Measurements from ENCODE around the gene TMEM175.

Gene TMEM175

GRCh38 chr4:978957-979701 is 46.9 kb downstream of the TMEM175 start:
- peak in 1 of 2 experiments; percentile 34 for DNase-seq
- no peak for TF ChIP-seq GATA1 (IDR thresholded peaks at IDR 0.05; ENCODE audit: low read depth, low read length)
- TF ChIP-seq POLR2A (IDR thresholded peaks at IDR 0.05; ENCODE audit: low read length), result no peak

GRCh38 chr4:982291-982690 is 50.0 kb downstream of the TMEM175 start:
- no peak for TF ChIP-seq POLR2A (IDR thresholded peaks at IDR 0.05; ENCODE audit: low read length)
- TF ChIP-seq GATA1 (IDR thresholded peaks at IDR 0.05; ENCODE audit: low read depth, low read length), result no peak
- DNase-seq, result no peak

DNA sequence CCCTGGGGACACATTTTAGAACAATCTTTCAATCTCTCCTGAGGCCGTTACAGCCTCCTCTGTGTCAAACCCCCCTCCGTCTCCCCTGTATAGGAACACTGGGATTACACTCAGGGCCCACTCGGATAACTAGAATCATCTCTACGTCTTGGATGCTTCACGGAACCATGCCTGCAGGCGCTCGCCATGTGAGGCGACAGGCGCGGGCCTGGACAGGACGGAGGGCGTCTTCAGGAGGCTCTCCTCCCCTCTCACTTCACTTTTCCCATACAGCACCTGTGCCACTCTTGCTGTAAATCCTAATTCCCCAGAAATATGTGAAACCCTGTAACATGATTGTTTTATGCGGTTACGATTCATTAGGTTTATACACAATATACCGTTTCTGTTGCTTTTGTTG is 50.6 kb downstream of the TMEM175 start:
- no peak for DNase-seq
- no peak for TF ChIP-seq POLR2A (IDR thresholded peaks at IDR 0.05; ENCODE audit: low read length)
- TF ChIP-seq GATA1 (IDR thresholded peaks at IDR 0.05; ENCODE audit: low read depth, low read length), result no peak

DNA sequence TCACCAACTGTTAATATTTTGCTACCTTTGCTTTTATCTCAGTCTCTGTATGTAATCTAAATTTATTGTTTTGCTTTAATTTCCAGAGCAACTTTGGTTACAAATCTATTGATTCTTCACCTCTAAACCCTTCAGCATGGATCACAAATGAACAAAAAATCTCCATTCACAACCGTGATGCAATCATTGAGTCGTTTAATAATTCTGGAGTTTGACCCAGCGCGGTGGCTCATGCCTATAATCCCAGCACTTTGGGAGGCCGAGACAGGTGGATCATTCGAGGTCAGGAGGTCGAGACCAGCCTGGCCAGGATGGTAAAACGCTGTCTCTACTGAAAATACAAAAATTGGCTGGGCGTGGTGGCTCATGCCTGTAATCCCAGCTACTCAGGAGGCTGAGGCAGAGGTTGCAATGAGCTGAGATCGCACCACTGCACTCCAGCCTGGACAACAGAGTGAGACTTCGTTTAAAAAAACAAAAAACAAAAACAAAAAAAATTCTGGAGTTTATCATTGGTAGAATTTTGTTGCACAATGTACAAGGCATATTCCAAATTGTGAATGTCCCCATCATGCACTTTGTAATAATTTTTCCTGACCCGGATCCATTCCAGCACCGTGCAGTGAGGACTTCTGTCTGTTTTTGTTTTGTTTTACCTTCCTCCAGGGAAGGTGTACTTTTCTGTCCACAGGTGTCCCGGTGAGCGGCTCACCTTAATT is 52.2 kb downstream of the TMEM175 start:
- no peak for TF ChIP-seq POLR2A (IDR thresholded peaks at IDR 0.05; ENCODE audit: low read length)
- no peak for TF ChIP-seq GATA1 (IDR thresholded peaks at IDR 0.05; ENCODE audit: low read depth, low read length)
- no peak for DNase-seq

DNA sequence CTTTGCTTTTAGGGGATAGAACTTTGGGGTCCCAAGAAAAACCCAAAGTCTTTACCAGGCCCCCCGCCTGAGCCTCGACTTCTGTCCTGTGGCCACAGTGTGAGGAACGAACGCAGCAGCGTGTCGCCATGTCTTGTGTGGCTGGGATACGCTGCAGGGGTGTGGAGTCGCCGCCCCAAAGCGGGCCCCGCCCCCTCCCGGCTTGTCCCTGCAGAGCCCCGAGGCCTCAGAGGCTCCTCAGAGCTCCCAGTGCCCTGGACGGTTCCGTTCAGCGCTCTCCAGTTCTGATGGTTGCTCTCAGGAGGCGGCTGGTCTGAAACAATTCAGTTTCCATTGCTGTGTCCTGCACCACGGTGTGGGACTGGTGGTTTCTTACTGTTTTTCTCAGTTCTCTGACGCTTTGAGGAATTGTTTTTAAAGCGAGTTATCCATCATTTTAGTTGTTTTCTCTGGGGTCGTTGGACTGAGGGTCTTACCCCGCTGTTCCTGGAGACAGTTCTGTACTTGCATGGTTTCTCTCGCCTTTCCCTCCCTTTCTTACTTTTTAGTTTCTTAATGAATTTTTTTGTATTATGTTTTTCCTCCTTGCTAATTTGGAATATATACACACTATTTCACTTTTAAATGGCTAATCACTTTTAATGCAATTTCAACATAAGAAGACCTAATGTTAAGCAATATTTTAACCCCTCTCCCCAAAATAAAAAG is 53.0 kb downstream of the TMEM175 start:
- TF ChIP-seq GATA1 (IDR thresholded peaks at IDR 0.05; ENCODE audit: low read depth, low read length) (no peak), POLR2A (IDR thresholded peaks at IDR 0.05; ENCODE audit: low read length) (peak; percentile 40)
- peak; percentile 80 to 81 for DNase-seq

DNA sequence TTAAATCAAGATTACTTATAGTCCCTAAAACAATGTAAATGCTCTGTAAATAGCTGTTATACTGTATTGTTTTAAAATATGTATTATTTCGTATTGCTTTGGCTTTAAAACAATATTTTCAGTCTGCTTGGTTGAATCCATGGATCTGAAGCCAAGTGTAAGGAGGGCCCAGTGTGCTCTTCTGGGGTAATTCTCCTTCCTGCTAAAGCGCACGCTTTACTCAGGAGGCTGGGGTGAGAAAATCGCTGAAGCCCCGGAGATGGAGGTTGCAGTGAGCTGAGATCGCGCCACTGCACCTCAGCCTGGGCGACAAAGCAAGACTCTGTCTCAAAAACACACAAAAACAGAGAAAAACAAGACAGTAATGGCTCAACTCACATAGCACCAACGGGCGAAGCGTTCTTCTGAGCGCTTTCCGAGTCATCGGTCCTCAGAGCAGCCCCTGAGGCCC is 54.2 kb downstream of the TMEM175 start:
- no peak for DNase-seq
- TF ChIP-seq POLR2A (IDR thresholded peaks at IDR 0.05; ENCODE audit: low read length) (no peak), GATA1 (IDR thresholded peaks at IDR 0.05; ENCODE audit: low read depth, low read length) (no peak)

DNA sequence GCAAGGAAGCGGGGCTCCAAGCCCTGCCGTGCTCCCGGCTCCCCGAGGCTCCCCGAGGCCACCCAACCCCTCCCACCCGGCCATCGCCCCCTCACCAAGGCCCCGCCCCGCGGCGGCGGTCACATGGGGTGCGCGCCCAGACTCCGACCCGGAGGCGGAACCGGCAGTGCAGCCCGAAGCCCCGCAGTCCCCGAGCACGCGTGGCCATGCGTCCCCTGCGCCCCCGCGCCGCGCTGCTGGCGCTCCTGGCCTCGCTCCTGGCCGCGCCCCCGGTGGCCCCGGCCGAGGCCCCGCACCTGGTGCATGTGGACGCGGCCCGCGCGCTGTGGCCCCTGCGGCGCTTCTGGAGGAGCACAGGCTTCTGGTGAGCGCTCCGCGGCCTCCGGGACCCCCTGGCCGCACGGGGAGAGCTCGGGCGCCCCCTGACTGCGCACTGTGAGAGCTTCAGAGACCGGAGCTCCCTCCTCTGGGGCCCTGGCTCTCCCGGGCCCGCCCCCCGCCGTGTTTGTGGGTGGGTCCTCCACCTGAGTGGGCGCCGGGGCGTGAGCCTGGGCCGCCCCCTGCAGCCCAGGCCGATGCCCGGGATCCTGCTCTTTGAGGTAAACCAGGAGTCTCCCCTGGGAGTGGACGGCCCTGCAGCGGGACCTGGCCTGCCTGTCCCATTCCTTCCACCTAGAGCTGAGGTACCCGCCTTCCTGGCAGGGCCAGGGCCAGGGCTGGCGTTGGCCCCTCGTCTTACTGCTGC is 54.8 kb downstream of the TMEM175 start, which contains the start of gene IDUA:
TSS of gene IDUA (plus strand) at position 166 of the 745 bp plus-strand sequence. CDS start at position 207, 41 bp downstream.
- DNase-seq, result peak; percentile 80 to 81
- TF ChIP-seq POLR2A (IDR thresholded peaks at IDR 0.05; ENCODE audit: low read length) (peak; percentile 48), GATA1 (IDR thresholded peaks at IDR 0.05; ENCODE audit: low read depth, low read length) (no peak)

GRCh38 chr4:987624-988513 is 55.6 kb downstream of the TMEM175 start:
- TF ChIP-seq GATA1 (IDR thresholded peaks at IDR 0.05; ENCODE audit: low read depth, low read length) (no peak), POLR2A (IDR thresholded peaks at IDR 0.05; ENCODE audit: low read length) (no peak)
- no peak for DNase-seq

- TF ChIP-seq POLR2A (IDR thresholded peaks at IDR 0.05; ENCODE audit: low read length) (no peak), GATA1 (IDR thresholded peaks at IDR 0.05; ENCODE audit: low read depth, low read length) (no peak)
- DNase-seq, result no peak
Observed at GRCh38 chr4:988726-989721, 56.8 kb downstream of the TMEM175 start.

- DNase-seq, result no peak
- TF ChIP-seq GATA1 (IDR thresholded peaks at IDR 0.05; ENCODE audit: low read depth, low read length), result no peak
- no peak for TF ChIP-seq POLR2A (IDR thresholded peaks at IDR 0.05; ENCODE audit: low read length)
Observed at GRCh38 chr4:989722-990471, 57.6 kb downstream of the TMEM175 start.
